Measurements from ENCODE around the gene PYROXD2.

DNA sequence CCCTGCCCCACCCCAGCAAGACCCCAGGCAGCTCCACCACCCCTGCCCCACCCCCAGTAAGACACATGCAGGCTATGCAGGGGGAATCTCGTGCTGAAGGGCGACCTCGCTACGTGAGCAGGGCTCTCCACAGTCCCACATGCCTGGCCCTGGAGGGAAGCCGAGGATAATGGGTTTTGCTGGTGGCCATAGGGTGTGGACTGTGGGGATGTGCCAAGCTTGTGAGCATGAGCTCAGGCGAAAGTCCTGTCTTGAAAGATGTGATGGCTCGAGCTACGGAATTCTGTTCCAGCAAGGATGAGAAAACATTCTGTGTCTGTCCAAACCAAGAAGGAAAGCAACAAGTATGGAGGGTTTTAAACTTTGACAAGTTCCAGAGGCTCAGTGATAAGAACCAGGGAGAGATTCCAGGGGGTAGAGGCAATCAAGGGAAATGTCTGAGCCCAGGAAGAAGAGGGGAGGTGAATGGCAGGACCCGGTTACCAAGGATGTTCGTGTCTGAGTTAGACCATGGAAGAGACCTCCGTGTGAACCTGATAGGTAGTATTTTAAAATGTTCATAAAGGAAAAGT is 63.1 kb downstream of the PYROXD2 start:
- TF ChIP-seq, protein P1, sequence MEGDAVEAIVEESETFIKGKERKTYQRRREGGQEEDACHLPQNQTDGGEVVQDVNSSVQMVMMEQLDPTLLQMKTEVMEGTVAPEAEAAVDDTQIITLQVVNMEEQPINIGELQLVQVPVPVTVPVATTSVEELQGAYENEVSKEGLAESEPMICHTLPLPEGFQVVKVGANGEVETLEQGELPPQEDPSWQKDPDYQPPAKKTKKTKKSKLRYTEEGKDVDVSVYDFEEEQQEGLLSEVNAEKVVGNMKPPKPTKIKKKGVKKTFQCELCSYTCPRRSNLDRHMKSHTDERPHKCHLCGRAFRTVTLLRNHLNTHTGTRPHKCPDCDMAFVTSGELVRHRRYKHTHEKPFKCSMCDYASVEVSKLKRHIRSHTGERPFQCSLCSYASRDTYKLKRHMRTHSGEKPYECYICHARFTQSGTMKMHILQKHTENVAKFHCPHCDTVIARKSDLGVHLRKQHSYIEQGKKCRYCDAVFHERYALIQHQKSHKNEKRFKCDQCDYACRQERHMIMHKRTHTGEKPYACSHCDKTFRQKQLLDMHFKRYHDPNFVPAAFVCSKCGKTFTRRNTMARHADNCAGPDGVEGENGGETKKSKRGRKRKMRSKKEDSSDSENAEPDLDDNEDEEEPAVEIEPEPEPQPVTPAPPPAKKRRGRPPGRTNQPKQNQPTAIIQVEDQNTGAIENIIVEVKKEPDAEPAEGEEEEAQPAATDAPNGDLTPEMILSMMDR (IDR thresholded peaks at IDR 0.05; ENCODE audit: borderline replicate concordance, extremely low read depth, low read length, poor library complexity, severe bottlenecking), result no peak
- TF ChIP-seq EZH2 (IDR thresholded peaks at IDR 0.05; ENCODE audit: borderline replicate concordance, low read depth, low read length, severe bottlenecking), result no peak
